ENCODE results near the gene SH3RF2.

The SH3RF2 gene

DNA sequence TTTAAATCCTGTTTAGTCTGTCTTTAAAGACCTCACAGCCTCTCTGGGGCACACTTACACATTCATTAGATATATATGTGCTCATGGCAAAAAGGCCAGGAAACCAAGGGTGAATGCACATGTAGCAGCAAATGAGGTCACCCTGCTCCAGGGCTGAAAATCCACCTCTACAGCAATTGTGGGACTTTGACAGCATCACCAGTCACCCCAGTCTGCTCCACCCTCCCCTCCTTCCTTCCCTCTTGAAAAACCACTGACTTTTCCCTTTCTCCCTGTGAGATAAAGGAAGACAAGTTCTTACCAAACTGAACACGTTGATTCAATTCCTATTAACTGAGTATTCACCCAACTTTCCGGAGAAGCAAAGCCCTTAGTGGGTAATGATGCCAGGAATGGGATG, 15.2 kb upstream of the SH3RF2 start:
- TF ChIP-seq CTCF (IDR thresholded peaks at IDR 0.05) = no peak
- no peak for DNase-seq (ENCODE audit: low spot score)
- Histone ChIP-seq H3K27ac (no peak overlapping the region), H3K4me3 (no peak overlapping the region)

DNA sequence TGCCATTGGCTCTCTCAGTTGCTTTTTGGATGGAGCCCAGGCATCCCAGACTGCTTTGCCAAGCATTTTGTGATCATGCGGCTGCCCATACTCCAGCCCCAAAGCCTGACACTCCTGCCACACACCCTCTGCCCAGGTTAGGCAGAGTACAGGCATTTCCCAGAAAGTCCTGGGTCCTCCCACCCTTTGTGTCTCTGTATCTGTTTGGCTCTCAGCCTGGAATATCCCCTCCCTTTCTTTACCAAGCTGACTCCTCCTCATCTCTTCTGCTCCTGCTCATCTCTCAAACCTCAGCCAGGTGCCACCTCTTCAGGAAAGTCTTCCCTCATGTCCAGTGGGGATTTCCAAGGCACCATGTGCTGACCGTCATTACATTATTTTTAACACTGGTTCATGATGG, 14.3 kb upstream of the SH3RF2 start:
- TF ChIP-seq CTCF (IDR thresholded peaks at IDR 0.05) = no peak
- Histone ChIP-seq H3K27ac (no peak overlapping the region), H3K4me3 (no peak overlapping the region)
- DNase-seq (ENCODE audit: low spot score) = no peak

DNA sequence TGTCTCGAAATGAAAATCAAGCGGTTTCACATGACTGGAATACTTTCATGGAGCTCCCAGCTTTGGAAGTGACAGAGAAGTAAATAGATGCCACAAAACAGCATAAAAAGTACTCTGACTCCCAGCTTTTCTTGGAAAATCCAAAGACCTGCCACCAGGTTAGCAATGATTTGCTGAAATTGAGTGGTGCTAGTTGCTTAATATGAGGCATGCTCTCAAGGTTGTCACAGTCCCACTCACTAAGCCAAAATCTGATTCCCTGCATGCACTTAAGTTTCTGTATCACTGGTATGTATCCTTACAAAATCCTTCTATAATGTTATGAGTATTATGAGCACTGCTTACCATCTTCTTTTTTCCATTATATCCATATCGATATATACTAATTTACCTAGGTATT, 13.0 kb upstream of the SH3RF2 start:
- no peak for TF ChIP-seq CTCF (IDR thresholded peaks at IDR 0.05)
- H3K4me3 ChIP-seq = no peak overlapping the region
- no peak for DNase-seq (ENCODE audit: low spot score)
- H3K27ac ChIP-seq = no peak overlapping the region

- DNase-seq (ENCODE audit: low spot score) = no peak
- Histone ChIP-seq H3K27ac (peak overlapping the region in 1 of 2 donors; percentile 50), H3K4me3 (no peak overlapping the region)
- TF ChIP-seq CTCF (IDR thresholded peaks at IDR 0.05) = no peak
Measured at GRCh38 chr5:145924849-145925248, 11.5 kb upstream of the SH3RF2 start.

- TF ChIP-seq CTCF (IDR thresholded peaks at IDR 0.05) = no peak
- no peak for DNase-seq (ENCODE audit: low spot score)
- H3K27ac ChIP-seq = peak overlapping the region in 1 of 2 donors; percentile 50
- no peak overlapping the region for H3K4me3 ChIP-seq
Measured at GRCh38 chr5:145925353-145925752, 11.0 kb upstream of the SH3RF2 start.

GRCh38 chr5:145925803-145926202, 10.6 kb upstream of the SH3RF2 start:
- TF ChIP-seq CTCF (IDR thresholded peaks at IDR 0.05) = no peak
- Histone ChIP-seq H3K4me3 (no peak overlapping the region), H3K27ac (peak overlapping the region in 1 of 2 donors; percentile 50)
- DNase-seq (ENCODE audit: low spot score) = no peak

- no peak for DNase-seq (ENCODE audit: low spot score)
- TF ChIP-seq CTCF (IDR thresholded peaks at IDR 0.05) = no peak
- Histone ChIP-seq H3K27ac (no peak overlapping the region), H3K4me3 (no peak overlapping the region)
Measured at GRCh38 chr5:145931718-145932117, 4.7 kb upstream of the SH3RF2 start.
